Tibial nerve (tissue), 4 donors: ENCODE data around the gene DMD.

ENCODE experiments used
- EP300 ChIP-seq, 2 donors: sonication (generic); formaldehyde crosslinking; IDR thresholded peaks; one replicate each; pipeline ENCODE4 v1.6.1; 2017; ENCODE audit warnings: antibody characterized with exemption in 2 of 2, mild to moderate bottlenecking in 1 of 2
- POLR2A ChIP-seq, 2 donors: fragments of 450-650 bp; IDR thresholded peaks; one replicate each; pipeline ENCODE4 v1.6.1; 2017; ENCODE audit warnings: antibody characterized with exemption in 2 of 2, mild to moderate bottlenecking in 2 of 2, moderate library complexity in 2 of 2
- TF ChIP-seq, protein P1 (sequence below), 5 experiments: fragments of 200-600 bp in 3 of 5; fragments of 450-650 bp in 2 of 5; sonication (generic) in 3 of 5; IDR thresholded peaks; one replicate each; pipeline ENCODE4 v1.5.1; 2016 to 2019; ENCODE audit warnings: antibody characterized with exemption in 5 of 5, mild to moderate bottlenecking in 3 of 5, moderate library complexity in 2 of 5

DNA sequence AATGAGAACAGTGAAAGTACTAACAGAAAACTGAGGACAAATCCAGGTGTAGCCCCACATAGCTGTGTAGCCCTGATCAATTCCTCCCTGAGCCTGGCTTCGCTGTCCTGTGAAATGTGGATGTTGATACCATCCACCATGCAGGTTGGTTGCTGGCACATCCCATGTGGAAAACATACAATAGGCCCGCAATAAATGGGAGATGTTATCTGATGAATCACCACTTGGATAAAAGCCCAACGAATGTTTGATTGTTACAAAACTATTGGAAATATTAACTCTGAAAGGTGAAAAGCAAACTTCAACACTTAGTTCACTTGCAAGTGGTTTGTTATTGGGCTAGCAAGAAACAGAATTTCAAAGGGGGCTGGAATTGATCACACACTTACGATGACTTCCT lies 1953.2 kb downstream of the DMD start:
- TF ChIP-seq, protein P1, sequence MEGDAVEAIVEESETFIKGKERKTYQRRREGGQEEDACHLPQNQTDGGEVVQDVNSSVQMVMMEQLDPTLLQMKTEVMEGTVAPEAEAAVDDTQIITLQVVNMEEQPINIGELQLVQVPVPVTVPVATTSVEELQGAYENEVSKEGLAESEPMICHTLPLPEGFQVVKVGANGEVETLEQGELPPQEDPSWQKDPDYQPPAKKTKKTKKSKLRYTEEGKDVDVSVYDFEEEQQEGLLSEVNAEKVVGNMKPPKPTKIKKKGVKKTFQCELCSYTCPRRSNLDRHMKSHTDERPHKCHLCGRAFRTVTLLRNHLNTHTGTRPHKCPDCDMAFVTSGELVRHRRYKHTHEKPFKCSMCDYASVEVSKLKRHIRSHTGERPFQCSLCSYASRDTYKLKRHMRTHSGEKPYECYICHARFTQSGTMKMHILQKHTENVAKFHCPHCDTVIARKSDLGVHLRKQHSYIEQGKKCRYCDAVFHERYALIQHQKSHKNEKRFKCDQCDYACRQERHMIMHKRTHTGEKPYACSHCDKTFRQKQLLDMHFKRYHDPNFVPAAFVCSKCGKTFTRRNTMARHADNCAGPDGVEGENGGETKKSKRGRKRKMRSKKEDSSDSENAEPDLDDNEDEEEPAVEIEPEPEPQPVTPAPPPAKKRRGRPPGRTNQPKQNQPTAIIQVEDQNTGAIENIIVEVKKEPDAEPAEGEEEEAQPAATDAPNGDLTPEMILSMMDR (IDR thresholded peaks at IDR 0.05), result no peak
- no peak for TF ChIP-seq POLR2A (IDR thresholded peaks at IDR 0.05)
- no peak for TF ChIP-seq EP300 (IDR thresholded peaks at IDR 0.05)
